ENCODE results near the gene PSMD9. TPM values are rescaled to one million over a fixed set of nuclear protein-coding genes. Genes with fewer than 3 reads are reported as not detected.

The PSMD9 gene
- total and polyA plus RNA-seq, 2 experiments from 2014 or later: 110 to 132 TPM

- peak; percentile 40 to 44 for DNase-seq (ENCODE audit: low read depth in 1 of 2, low spot score in 1 of 2)
- H3K27me3 ChIP-seq: no peaks in the 10 kb centered on the region
- H3K9me3 ChIP-seq (ENCODE audit: low read depth): no peaks in the 10 kb centered on the region
- H3K4me3 ChIP-seq: no peak overlapping the region
- H3K4me1 ChIP-seq (ENCODE audit: low read depth): no peaks in the 10 kb centered on the region
- H3K27ac ChIP-seq: no peak overlapping the region
- TF ChIP-seq CTCF (IDR thresholded peaks at IDR 0.05; ENCODE audit: low read depth, low read length): peak; percentile 66
- no peaks in the 10 kb centered on the region for H3K36me3 ChIP-seq
Measured at GRCh38 chr12:121955258-121956237, 67.0 kb downstream of the PSMD9 start.

GRCh38 chr12:121957861-121958515 is 69.4 kb downstream of the PSMD9 start:
- TF ChIP-seq CTCF (IDR thresholded peaks at IDR 0.05; ENCODE audit: low read depth, low read length): no peak
- H3K9me3 ChIP-seq (ENCODE audit: low read depth): no peaks in the 10 kb centered on the region
- no peak overlapping the region for H3K27ac ChIP-seq
- DNase-seq (ENCODE audit: low read depth in 1 of 2, low spot score in 1 of 2): no peak
- no peaks in the 10 kb centered on the region for H3K4me1 ChIP-seq (ENCODE audit: low read depth)
- H3K4me3 ChIP-seq: no peak overlapping the region
- H3K36me3 ChIP-seq: no peaks in the 10 kb centered on the region
- H3K27me3 ChIP-seq: no peaks in the 10 kb centered on the region

- Histone ChIP-seq H3K27me3 (no peaks in the 10 kb centered on the region), H3K4me3 (no peak overlapping the region), H3K36me3 (no peaks in the 10 kb centered on the region), H3K9me3 (ENCODE audit: low read depth) (no peaks in the 10 kb centered on the region), H3K4me1 (ENCODE audit: low read depth) (no peaks in the 10 kb centered on the region), H3K27ac (no peak overlapping the region)
- TF ChIP-seq CTCF (IDR thresholded peaks at IDR 0.05; ENCODE audit: low read depth, low read length): no peak
- peak in 1 of 2 donors; percentile 14 for DNase-seq (ENCODE audit: low read depth in 1 of 2, low spot score in 1 of 2)
Measured at GRCh38 chr12:121958541-121959240, 70.1 kb downstream of the PSMD9 start.

- Histone ChIP-seq H3K9me3 (ENCODE audit: low read depth) (no peaks in the 10 kb centered on the region), H3K36me3 (no peaks in the 10 kb centered on the region)
- TF ChIP-seq CTCF (IDR thresholded peaks at IDR 0.05; ENCODE audit: low read depth, low read length): no peak
Measured at GRCh38 chr12:121960541-121960940, 72.0 kb downstream of the PSMD9 start.

GRCh38 chr12:121961195-121961879 is 72.7 kb downstream of the PSMD9 start:
- TF ChIP-seq CTCF (IDR thresholded peaks at IDR 0.05; ENCODE audit: low read depth, low read length): no peak
- no peak for DNase-seq (ENCODE audit: low read depth in 1 of 2, low spot score in 1 of 2)
- no peaks in the 10 kb centered on the region for H3K36me3 ChIP-seq

More at GRCh38 chr12:121960541-121960940, 72.0 kb downstream of the PSMD9 start:
- no peak overlapping the region for H3K4me3 ChIP-seq
- no peaks in the 10 kb centered on the region for H3K27me3 ChIP-seq
- DNase-seq (ENCODE audit: low read depth in 1 of 2, low spot score in 1 of 2): no peak
- no peak overlapping the region for H3K27ac ChIP-seq
- H3K4me1 ChIP-seq (ENCODE audit: low read depth): no peaks in the 10 kb centered on the region

More at GRCh38 chr12:121961195-121961879, 72.7 kb downstream of the PSMD9 start:
- Histone ChIP-seq H3K9me3 (ENCODE audit: low read depth) (no peaks in the 10 kb centered on the region), H3K4me3 (no peak overlapping the region), H3K27ac (no peak overlapping the region), H3K4me1 (ENCODE audit: low read depth) (no peaks in the 10 kb centered on the region), H3K27me3 (no peaks in the 10 kb centered on the region)
